Uterus (tissue), 4 donors: ENCODE results near the gene CILP. TPM values are rescaled to one million over a fixed set of nuclear protein-coding genes. Genes with fewer than 3 reads are reported as not detected.
"Not testable (repeated sequence)": the region's sequence is repeated elsewhere in the genome, so short reads cannot be mapped to it uniquely, and the experiment has no call there.

ENCODE experiments used
- DNase-seq, 2 donors: peaks; one replicate each; pipeline ENCODE4 v3.0.0-alpha.2; 2019 to 2020
- H3K27ac ChIP-seq, 2 donors: fragments of 200-600 bp; sonication (generic); 1 replicate in 1 of 2; 2 replicates in 1 of 2; pipeline ENCODE4 v1.5.1; 2016 to 2018
- H3K27me3 ChIP-seq, 2 donors: fragments of 200-600 bp; sonication (generic); one replicate each; pipeline ENCODE4 v1.5.1; 2018 to 2019; ENCODE audit warnings: control low read depth in 1 of 2
- H3K36me3 ChIP-seq, 2 donors: fragments of 200-600 bp; sonication (generic); one replicate each; pipeline ENCODE4 v1.5.1; 2019; ENCODE audit warnings: control low read depth in 1 of 2
- H3K4me1 ChIP-seq, 2 donors: fragments of 200-600 bp; sonication (generic); one replicate each; pipeline ENCODE4 v1.5.1; 2018 to 2019; ENCODE audit warnings: control low read depth in 1 of 2
- H3K4me3 ChIP-seq, 2 donors: fragments of 200-600 bp; sonication (generic); 1 replicate in 1 of 2; 2 replicates in 1 of 2; pipeline ENCODE4 v1.5.1; 2018 to 2019; ENCODE audit warnings: mild to moderate bottlenecking in 1 of 2
- H3K9me3 ChIP-seq, 2 donors: fragments of 200-600 bp; sonication (generic); one replicate each; pipeline ENCODE4 v1.5.1; 2019; ENCODE audit warnings: control low read depth in 1 of 2
- CTCF ChIP-seq, 4 experiments: fragments of 200-600 bp in 2 of 4; fragments of 450-650 bp in 2 of 4; sonication (generic) in 2 of 4; IDR thresholded peaks; one replicate each; pipeline ENCODE4 v1.5.1; 2016 to 2019; ENCODE audit warnings: antibody characterized with exemption in 4 of 4, mild to moderate bottlenecking in 2 of 4, moderate library complexity in 1 of 4
- POLR2A ChIP-seq, 2 donors: fragments of 450-650 bp; IDR thresholded peaks; one replicate each; pipeline ENCODE4 v1.6.1; 2016; ENCODE audit warnings: antibody characterized with exemption in 2 of 2, mild to moderate bottlenecking in 1 of 2, moderate library complexity in 1 of 2
- intact Hi-C: fragments of 100-400 bp; cut with DNase I; formaldehyde crosslinking; loops from one replicate; pipeline ENCODE4 v1.15.1; 2023; ENCODE audit warnings: low total_unique reads
- total RNA-seq, 4 donors: library from RNA; depleted of rRNA in 3 of 4; stranded (reverse); fragments of >200 nt in 3 of 4; gene quantifications; one replicate each; pipeline versions ENCODE4 v1.1.0 to v1.2.4, GENCODE V29; 2014 to 2023
- donor health status: DM: yes; HTN: yes; CAD: no.

CILP gene
- total RNA-seq, 4 donors from 2014 or later: 10.5 to 22.5 (median 14.4) TPM

- TF ChIP-seq CTCF (IDR thresholded peaks at IDR 0.05): no peak
- TF ChIP-seq POLR2A (IDR thresholded peaks at IDR 0.05): no peak
- DNase-seq: no peak
- Histone ChIP-seq H3K4me1 (peaks cover 11 to 15% of the 10 kb centered on the region in 2 donors), H3K27ac (peak overlapping the region; percentile 80 to 82), H3K27me3 (no peaks in the 10 kb centered on the region), H3K4me3 (no peak overlapping the region), H3K9me3 (no peaks in the 10 kb centered on the region), H3K36me3 (no peaks in the 10 kb centered on the region)
- intact Hi-C loops: no loop called here
These were observed 35.7 kb upstream of the CILP start for GRCh38 chr15:65246939-65247338.

- H3K36me3 ChIP-seq: no peaks in the 10 kb centered on the region
These were observed 34.9 kb upstream of the CILP start for GRCh38 chr15:65246026-65246714.

GRCh38 chr15:65245096-65245856 is 34.0 kb upstream of the CILP start:
- TF ChIP-seq POLR2A (IDR thresholded peaks at IDR 0.05) (no peak), CTCF (IDR thresholded peaks at IDR 0.05) (no peak)
- peak; percentile 87 to 88 for DNase-seq
- no peaks in the 10 kb centered on the region for H3K9me3 ChIP-seq
- H3K36me3 ChIP-seq: no peaks in the 10 kb centered on the region
- no peaks in the 10 kb centered on the region for H3K27me3 ChIP-seq
- peak overlapping the region; percentile 80 to 82 for H3K27ac ChIP-seq
- H3K4me3 ChIP-seq: no peak overlapping the region
- peaks cover 11 to 15% of the 10 kb centered on the region in 2 donors for H3K4me1 ChIP-seq
- intact Hi-C loops: no loop called here

More at GRCh38 chr15:65246026-65246714, 34.9 kb upstream of the CILP start:
- Histone ChIP-seq H3K27ac (peak overlapping the region; percentile 80 to 82), H3K27me3 (no peaks in the 10 kb centered on the region), H3K9me3 (no peaks in the 10 kb centered on the region), H3K4me1 (peaks cover 11 to 15% of the 10 kb centered on the region in 2 donors), H3K4me3 (no peak overlapping the region)
- DNase-seq: peak in 1 of 2 donors; percentile 46
- TF ChIP-seq CTCF (IDR thresholded peaks at IDR 0.05) (no peak), POLR2A (IDR thresholded peaks at IDR 0.05) (no peak)
- intact Hi-C loops: no loop called here

- H3K4me3 ChIP-seq: no peak overlapping the region
- no peak for DNase-seq
- no peaks in the 10 kb centered on the region for H3K27me3 ChIP-seq
- H3K4me1 ChIP-seq: peaks cover 9 to 15% of the 10 kb centered on the region in 2 donors
- no peak for TF ChIP-seq CTCF (IDR thresholded peaks at IDR 0.05)
- no peak for TF ChIP-seq POLR2A (IDR thresholded peaks at IDR 0.05)
- no peaks in the 10 kb centered on the region for H3K36me3 ChIP-seq
- intact Hi-C loops: no loop called here
- peak overlapping the region; percentile 80 to 82 for H3K27ac ChIP-seq
- H3K9me3 ChIP-seq: no peaks in the 10 kb centered on the region
These were observed 33.4 kb upstream of the CILP start for GRCh38 chr15:65244638-65245037.

- H3K4me3 ChIP-seq, DNase-seq, H3K9me3 ChIP-seq, H3K4me1 ChIP-seq, H3K27ac ChIP-seq, H3K27me3 ChIP-seq, intact Hi-C loops, H3K36me3 ChIP-seq: not testable (repeated sequence)
These were observed 25.2 kb upstream of the CILP start for GRCh38 chr15:65236443-65236842.
